ENCODE measurements around the gene PLAAT5.

PLAAT5 gene, protein sequence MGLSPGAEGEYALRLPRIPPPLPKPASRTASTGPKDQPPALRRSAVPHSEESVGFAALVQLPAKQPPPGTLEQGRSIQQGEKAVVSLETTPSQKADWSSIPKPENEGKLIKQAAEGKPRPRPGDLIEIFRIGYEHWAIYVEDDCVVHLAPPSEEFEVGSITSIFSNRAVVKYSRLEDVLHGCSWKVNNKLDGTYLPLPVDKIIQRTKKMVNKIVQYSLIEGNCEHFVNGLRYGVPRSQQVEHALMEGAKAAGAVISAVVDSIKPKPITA

GRCh38 chr11:63490551-63491239 lies at the start of gene PLAAT5:
Gene PLAAT5 (minus strand): TSS chr11:63491167. CDS start chr11:63491034, 133 bp downstream.
- TF ChIP-seq, protein P1, sequence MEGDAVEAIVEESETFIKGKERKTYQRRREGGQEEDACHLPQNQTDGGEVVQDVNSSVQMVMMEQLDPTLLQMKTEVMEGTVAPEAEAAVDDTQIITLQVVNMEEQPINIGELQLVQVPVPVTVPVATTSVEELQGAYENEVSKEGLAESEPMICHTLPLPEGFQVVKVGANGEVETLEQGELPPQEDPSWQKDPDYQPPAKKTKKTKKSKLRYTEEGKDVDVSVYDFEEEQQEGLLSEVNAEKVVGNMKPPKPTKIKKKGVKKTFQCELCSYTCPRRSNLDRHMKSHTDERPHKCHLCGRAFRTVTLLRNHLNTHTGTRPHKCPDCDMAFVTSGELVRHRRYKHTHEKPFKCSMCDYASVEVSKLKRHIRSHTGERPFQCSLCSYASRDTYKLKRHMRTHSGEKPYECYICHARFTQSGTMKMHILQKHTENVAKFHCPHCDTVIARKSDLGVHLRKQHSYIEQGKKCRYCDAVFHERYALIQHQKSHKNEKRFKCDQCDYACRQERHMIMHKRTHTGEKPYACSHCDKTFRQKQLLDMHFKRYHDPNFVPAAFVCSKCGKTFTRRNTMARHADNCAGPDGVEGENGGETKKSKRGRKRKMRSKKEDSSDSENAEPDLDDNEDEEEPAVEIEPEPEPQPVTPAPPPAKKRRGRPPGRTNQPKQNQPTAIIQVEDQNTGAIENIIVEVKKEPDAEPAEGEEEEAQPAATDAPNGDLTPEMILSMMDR (IDR thresholded peaks at IDR 0.05; ENCODE audit: low read depth, low read length, missing control alignments): no peak
- no peak for DNase-seq (ENCODE audit: low read depth)
- in situ Hi-C loops (cut with HindIII; ENCODE audit: low sequenced_read_pairs): no loop called here
- peak within 1 kb of the TSS; percentile 33 for H3K4me3 ChIP-seq (ENCODE audit: low read depth, low read length)

DNA sequence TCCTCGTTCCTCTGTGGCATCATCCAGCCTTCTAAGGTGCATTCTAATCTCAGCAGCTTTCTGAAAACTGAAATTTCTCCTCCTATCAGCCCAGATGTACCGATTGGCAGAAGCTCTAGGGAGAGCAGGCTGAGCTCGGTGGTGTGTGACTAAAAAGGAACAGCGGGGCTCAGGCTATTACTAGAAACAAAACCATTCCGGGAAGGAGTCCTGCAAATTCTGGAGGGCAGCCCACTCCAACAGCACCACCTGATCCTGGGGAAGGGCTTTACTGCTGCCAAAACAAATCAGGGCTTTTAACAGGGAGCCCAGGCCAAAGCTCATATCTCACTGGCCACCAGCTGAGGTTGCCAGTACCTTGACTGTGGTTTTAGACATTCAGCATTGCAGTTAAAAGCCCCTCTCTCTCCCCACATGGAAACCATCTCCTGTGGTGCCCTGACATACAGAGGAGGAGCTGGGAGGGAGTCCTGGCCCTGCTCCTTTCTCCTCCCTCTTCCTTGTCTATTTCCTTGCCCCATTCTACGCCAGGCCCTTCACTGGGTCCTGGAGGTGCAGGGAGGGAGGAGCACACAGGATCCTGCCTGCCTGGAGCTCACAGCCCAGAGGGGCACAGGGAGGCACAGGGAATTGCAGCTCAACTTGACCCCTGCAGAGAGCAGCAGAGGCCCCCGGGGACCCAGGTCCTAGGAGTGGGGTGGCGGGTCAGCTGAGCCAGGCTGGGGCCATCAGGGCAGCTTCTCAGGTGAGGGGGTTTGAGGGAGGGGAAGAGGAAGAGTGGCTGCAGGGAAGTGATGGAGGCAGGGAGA lies 46.5 kb upstream of the PLAAT5 start:
- in situ Hi-C loops (cut with HindIII; ENCODE audit: low sequenced_read_pairs): no loop called here
- TF ChIP-seq, protein P1 (IDR thresholded peaks at IDR 0.05; ENCODE audit: low read depth, low read length, missing control alignments): no peak
- DNase-seq (ENCODE audit: low read depth): peak; percentile 99
- peak overlapping the region; percentile 49 for H3K4me3 ChIP-seq (ENCODE audit: low read depth, low read length)

DNA sequence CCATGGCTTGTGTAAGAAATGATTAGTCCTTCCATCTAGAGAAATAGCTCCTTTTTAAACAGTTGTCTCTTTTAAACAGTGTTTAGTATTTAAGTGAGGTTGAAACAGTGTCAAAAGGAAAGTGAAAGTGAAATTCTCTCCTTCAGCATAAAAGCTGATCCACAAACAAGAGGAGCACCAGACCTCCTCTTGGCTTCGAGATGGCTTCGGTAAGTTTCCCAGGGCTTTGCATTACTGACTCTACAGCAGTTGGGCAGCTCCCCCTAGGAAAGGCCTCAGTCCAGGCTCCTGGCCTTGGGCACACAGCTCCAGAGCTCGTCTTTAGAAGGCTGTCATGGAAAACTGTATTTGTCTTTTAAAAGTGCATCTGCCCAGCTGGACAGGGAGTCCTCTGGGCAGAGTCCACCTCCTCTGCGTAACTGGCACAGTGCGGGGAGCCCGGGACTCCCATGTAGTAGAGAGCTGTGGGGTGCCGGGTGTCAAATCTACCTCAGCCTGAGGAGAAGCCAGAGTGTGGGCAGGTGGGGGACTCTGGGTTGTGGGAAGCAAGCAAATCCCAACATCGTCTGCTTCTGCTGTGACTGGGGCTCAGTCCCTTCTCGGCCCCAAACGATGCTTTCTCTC lies 45.8 kb upstream of the PLAAT5 start, which contains the start of gene PLAAT4:
PLAAT4 (plus strand) TSS at position 140 of the 624 bp plus-strand sequence; CDS start at position 201, 61 bp downstream.
- TF ChIP-seq, protein P1 (IDR thresholded peaks at IDR 0.05; ENCODE audit: low read depth, low read length, missing control alignments): peak; percentile 34
- in situ Hi-C loops (cut with HindIII; ENCODE audit: low sequenced_read_pairs): no loop called here
- H3K4me3 ChIP-seq (ENCODE audit: low read depth, low read length): peak within 1 kb of the TSS; percentile 49
- DNase-seq (ENCODE audit: low read depth): peak; percentile 72

DNA sequence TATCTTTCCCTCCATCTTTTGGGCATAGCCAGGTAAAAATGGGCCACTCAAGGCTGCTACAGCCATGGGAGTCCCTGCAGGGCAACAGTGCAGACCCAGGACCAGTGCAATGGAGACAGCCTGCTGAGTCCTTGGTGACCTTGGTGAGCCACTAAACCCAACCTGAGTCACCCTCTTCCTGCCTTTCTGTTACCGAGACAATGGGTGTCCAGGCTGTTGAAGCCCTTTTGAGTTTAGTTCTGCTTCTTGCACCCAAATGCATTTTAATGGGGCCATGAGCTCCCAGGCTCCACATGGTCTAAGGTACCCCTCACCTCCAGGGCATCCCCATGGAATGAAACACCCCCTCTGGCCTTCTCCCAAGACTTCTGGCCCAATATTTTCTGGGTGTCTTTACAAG lies 44.8 kb upstream of the PLAAT5 start:
- in situ Hi-C loops (cut with HindIII; ENCODE audit: low sequenced_read_pairs): no loop called here
- H3K4me3 ChIP-seq (ENCODE audit: low read depth, low read length): no peak overlapping the region
- DNase-seq (ENCODE audit: low read depth): no peak
- TF ChIP-seq, protein P1 (IDR thresholded peaks at IDR 0.05; ENCODE audit: low read depth, low read length, missing control alignments): no peak

DNA sequence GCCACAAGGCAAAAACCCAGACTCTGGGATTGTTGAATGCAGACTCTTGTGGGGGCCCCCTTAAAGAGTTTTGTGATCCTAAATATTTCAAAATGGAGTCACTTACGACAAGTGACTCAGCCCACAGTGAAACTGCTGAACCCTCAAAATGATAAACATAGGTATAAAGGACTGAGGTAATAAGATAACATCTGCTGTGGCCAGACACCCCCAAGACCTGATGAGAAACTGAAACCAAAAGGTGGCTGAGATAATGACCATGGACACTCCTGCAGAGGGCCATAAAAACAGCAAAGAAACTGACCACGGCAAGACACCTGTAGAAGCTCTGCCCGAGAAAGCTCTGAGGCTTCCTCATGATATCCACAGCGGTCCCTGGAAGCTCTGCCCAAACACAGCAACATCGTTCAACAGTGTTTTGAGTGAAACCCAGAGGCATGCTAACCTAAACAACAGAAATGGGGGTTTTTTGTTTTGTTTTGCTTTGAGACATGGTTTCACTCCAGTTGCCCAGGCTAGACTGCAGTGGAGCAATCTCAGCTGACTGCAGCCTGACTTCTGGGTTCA lies 44.0 kb upstream of the PLAAT5 start:
- no peak overlapping the region for H3K4me3 ChIP-seq (ENCODE audit: low read depth, low read length)
- no peak for DNase-seq (ENCODE audit: low read depth)
- in situ Hi-C loops (cut with HindIII; ENCODE audit: low sequenced_read_pairs): no loop called here
- TF ChIP-seq, protein P1 (IDR thresholded peaks at IDR 0.05; ENCODE audit: low read depth, low read length, missing control alignments): no peak

DNA sequence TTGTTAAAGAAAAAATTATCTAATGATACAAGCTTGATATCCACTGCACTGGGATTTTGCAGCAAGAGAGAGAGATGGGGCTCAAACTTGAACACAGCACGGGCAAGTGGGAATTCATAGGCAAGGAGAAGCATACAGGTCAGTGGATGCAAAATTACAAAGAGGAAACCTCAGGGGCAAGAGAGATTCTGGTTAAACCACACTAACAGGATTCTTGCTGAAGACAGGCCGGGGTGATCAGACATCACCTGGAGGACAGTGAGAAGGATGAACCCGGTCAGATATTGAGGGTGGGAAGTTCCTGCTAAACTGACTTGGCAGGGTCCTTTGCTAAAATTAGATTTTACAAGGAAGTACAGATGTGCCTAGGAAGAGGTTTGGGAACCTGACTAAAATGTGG lies 43.1 kb upstream of the PLAAT5 start:
- no peak for DNase-seq (ENCODE audit: low read depth)
- TF ChIP-seq, protein P1 (IDR thresholded peaks at IDR 0.05; ENCODE audit: low read depth, low read length, missing control alignments): no peak
- in situ Hi-C loops (cut with HindIII; ENCODE audit: low sequenced_read_pairs): no loop called here
- H3K4me3 ChIP-seq (ENCODE audit: low read depth, low read length): no peak overlapping the region

Measured in astrocyte of the cerebellum (primary cell).